Activated T-cell treated with anti-CD3 and anti-CD28 coated beads for 1 hour (primary cell): ENCODE measurements around the gene C19orf53.

ENCODE experiments used
- DNase-seq: peaks from one replicate; pipeline ENCODE4 v3.0.0-alpha.2; 2020; ENCODE audit warnings: low read depth

Gene C19orf53

DNA sequence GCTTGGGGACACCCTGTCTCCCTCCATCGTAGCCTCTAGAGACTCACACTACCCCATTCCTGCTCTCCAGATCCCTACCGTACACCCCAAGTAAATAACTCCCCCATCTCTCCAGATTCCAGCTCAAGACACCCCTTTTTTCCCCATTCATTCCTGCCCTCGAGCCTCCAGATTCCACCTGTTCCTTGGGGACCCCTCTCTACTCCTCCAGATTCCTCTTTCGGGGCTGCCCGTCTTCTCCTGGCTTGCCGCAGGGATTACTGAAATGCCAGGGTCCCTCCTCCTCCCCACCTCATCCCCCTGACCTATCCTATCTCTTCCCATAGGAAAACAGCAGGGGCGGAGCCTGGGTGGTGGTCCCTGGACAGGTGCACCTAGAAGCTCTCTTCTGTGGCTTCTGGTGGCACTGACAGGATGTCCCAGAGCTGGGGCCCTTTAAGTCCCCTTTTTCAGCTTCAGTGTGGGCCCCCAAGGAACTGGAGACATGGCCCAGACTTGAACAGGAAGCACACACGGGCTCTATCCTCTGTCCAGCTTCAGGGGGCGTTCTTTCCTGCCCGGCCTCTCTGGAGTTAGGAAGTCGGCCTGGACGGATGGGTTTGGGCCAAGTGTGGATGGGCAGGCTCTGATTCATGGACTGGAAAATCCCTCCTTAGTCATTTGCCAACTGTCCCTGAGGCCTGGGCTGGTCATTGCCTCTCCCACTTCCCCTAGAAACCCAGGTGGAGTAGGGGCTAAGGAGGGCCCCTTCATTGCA lies 22.2 kb downstream of the C19orf53 start:
- DNase-seq: no peak

DNA sequence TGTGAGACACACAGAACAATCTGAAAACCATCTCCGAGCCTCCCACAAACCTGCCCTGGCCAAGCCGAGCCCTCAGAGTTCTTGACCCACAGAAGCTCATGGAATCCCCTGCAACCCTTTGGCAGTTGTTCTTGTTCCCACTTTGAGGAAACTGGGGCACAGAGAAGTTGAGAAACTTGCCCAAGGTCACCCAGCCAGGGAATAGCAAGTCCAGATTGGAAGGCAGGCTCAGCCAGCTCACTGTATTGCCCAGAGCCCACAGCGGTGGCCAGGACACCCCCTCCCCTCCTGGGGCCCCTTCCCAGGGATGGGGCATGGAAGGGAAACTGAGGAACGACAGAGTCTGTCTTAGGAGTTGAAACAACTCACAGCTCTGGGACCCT lies 22.8 kb downstream of the C19orf53 start:
- no peak for DNase-seq

- no peak for DNase-seq
Measured at GRCh38 chr19:13797870-13798269, 23.6 kb downstream of the C19orf53 start.

- DNase-seq: no peak
Measured at GRCh38 chr19:13799669-13800068, 25.4 kb downstream of the C19orf53 start.

DNA sequence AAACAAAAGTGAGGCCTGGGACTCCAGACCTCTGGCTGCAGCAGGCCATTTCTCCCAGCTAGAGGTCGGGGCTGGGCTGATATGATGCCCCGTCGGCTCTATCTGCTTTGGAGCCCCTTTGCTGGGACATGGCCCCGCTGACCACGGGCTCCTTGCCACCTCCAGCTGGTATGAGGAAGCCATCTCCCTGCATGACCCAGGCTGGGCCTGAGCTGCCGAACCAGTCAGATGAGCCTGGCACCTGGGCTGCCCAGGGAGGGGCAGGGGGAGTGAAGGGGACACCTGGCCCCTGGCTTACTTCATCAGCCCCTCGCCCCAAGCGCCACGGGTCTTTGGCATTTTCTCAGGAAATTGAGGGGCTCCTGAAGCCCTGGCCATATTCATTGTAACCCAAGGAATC lies 28.8 kb downstream of the C19orf53 start:
- DNase-seq: no peak

DNA sequence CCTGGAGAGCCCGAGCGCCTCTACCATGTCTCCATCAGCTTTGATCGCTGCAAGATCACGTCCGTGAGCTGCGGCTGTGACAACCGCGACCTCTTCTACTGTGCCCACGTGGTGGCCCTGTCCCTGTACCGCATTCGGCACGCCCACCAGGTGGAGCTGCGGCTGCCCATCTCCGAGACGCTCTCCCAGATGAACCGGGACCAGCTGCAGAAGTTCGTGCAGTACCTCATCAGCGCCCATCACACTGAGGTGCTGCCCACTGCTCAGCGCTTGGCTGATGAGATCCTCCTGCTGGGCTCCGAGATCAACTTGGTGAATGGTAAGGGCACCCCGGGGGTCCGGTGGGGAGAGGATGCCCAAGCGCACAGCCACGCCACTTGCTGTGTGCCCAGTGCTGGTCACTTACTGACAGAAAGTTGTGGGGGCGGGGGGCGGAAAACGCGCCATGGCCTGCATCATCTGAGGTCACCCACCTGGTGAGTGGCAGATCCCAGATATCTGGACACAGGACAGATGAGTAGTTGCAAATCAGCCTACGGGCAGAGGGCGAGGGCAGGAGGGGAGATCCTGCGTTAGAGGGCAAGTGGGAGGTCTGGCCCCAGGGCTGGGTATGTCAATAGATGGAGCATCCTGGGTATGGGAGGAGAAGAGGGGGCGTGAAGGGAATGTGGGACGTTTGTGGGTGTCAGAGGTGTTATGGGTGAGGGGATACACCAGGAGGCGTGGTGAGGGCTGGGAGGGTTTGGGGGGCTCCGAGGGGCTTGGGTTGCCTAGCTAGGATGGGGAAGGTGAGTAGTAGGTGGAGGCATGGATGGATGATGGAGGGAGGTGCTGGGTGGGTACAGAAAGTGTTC lies 30.8 kb downstream of the C19orf53 start:
- DNase-seq: no peak

GRCh38 chr19:13806728-13807127 lies 32.5 kb downstream of the C19orf53 start:
- no peak for DNase-seq

DNA sequence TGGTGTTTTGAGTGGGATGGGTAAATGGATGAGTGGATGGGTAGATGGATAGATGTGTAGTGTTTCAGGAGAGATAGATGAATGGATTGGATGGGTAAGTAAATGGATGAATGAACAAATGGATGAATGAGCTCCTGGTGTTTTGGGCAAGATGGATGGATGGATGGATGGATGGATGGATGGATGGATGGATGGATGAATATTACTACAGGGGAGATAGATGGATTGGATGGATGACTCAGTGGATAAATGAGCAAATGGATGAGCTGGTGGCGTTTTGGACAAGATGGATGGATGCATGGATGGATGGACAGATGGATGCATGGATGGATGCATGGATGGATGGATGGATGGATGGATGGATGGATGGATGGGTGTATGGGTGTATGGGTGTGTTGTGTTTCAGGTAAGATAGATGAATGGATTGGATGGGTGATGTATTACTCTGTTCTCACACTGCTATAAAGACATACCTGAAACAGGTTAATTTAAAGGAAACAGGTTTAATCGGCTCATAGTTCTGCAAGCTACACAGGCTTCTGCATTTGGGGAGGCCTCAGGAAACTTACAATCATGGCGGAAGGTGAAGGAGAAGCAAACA lies 33.3 kb downstream of the C19orf53 start:
- DNase-seq: no peak

GRCh38 chr19:13808856-13809255 lies 34.6 kb downstream of the C19orf53 start:
- no peak for DNase-seq

GRCh38 chr19:13812544-13812943 lies 38.3 kb downstream of the C19orf53 start:
- DNase-seq: no peak

- DNase-seq: no peak
Measured at GRCh38 chr19:13813147-13813546, 38.9 kb downstream of the C19orf53 start.

- no peak for DNase-seq
Measured at GRCh38 chr19:13814550-13814949, 40.3 kb downstream of the C19orf53 start.

- DNase-seq: no peak
Measured at GRCh38 chr19:13817018-13817614, 42.9 kb downstream of the C19orf53 start.

DNA sequence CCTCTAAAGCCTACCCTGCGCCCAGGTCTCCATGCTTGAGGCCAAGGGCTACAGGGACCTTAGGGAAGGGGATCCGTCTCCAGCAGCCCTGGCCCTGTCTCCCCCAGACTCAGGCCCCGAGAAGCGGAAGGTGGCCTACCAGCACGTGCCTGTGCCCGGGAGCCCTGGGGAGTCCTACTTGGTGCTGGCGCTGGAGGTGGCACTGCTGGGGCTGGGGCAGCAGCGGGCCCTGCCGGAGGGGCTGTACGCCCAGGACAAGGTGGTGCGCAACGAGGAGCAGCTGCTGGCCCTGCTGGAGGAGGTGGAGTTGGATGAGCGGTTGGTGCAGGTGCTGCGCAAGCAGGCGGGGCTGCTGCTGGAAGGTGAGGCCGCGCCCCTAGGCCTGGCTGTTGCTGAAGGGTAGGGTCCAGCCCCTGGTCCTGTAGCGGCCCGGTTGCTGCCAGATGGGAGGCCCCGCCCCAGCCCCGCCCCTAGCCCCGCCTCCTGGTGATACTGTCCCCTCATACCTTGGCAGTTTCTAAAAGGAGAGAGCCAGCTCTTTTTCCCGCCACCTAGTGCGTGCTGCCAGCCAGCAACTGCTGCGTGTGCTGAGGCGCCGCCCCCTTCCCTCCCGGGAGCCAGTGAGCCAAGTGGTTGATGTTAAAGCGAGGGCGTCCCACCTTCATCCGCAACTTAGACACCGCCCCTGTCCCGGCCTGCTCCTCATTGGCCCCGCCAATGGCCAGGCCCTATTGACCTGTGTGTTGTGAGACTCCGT lies 43.5 kb downstream of the C19orf53 start:
- DNase-seq: no peak

GRCh38 chr19:13819238-13819637 lies 45.0 kb downstream of the C19orf53 start:
- DNase-seq: no peak

- DNase-seq: no peak
Measured at GRCh38 chr19:13821292-13821691, 47.0 kb downstream of the C19orf53 start.

DNA sequence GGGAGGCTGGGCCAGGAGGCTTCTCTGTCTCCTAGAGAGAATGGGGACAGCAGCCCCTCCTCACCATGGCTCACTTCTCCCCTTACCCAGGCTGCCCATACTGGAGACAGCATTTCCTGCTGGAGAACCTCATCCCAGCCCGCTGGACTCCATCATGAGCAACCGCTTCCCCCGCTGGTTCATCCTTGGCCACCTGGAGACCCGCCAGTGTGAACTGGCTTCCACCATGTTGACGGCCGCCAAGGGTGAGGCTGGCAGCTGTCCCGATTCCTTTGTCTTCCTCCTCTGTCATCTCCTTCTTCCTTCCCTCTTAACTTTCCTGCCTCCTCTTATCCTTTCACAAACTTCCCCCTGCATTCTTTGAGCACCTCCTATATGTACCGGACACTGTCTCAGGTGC lies 49.0 kb downstream of the C19orf53 start:
- no peak for DNase-seq

- DNase-seq: no peak
Measured at GRCh38 chr19:13823901-13824300, 49.6 kb downstream of the C19orf53 start.

- DNase-seq: no peak
Measured at GRCh38 chr19:13824703-13825102, 50.4 kb downstream of the C19orf53 start.

- no peak for DNase-seq
Measured at GRCh38 chr19:13825489-13826441, 51.5 kb downstream of the C19orf53 start.
